Activated CD4-positive, alpha-beta T cell treated with anti-CD3 and anti-CD28 coated beads for 48 hours (primary cell): Measurements from ENCODE around the gene CCDC182.

ENCODE experiments used
- DNase-seq: peaks from one replicate; pipeline ENCODE4 v3.0.0-alpha.2; 2020

Gene CCDC182

GRCh38 chr17:57745242-57745641 is at the start of gene CCDC182:
Gene CCDC182, minus strand, starts transcription at chr17:57745299. Its CDS starts 27 bp downstream, at chr17:57745272.
- no peak for DNase-seq

GRCh38 chr17:57794841-57795240 is 49.7 kb upstream of the CCDC182 start:
- no peak for DNase-seq

- no peak for DNase-seq
Measured at GRCh38 chr17:57788725-57789124, 43.6 kb upstream of the CCDC182 start.

- DNase-seq: no peak
Measured at GRCh38 chr17:57785022-57785421, 39.9 kb upstream of the CCDC182 start.

- no peak for DNase-seq
Measured at GRCh38 chr17:57784226-57784895, 39.3 kb upstream of the CCDC182 start.

GRCh38 chr17:57783338-57783742 is 38.2 kb upstream of the CCDC182 start:
- peak; percentile 88 for DNase-seq

- no peak for DNase-seq
Measured at GRCh38 chr17:57782647-57783337, 37.7 kb upstream of the CCDC182 start.

- DNase-seq: no peak
Measured at GRCh38 chr17:57782062-57782490, 37.0 kb upstream of the CCDC182 start.

- no peak for DNase-seq
Measured at GRCh38 chr17:57781386-57782061, 36.4 kb upstream of the CCDC182 start.

GRCh38 chr17:57779706-57780105 is 34.6 kb upstream of the CCDC182 start:
- DNase-seq: no peak

- DNase-seq: no peak
Measured at GRCh38 chr17:57778306-57778705, 33.2 kb upstream of the CCDC182 start.

- no peak for DNase-seq
Measured at GRCh38 chr17:57776366-57776765, 31.3 kb upstream of the CCDC182 start.

GRCh38 chr17:57774872-57775271 is 29.8 kb upstream of the CCDC182 start:
- no peak for DNase-seq

GRCh38 chr17:57773557-57773956 is 28.5 kb upstream of the CCDC182 start:
- DNase-seq: no peak

GRCh38 chr17:57772774-57773173 is 27.7 kb upstream of the CCDC182 start:
- DNase-seq: no peak

- DNase-seq: no peak
Measured at GRCh38 chr17:57767561-57767960, 22.5 kb upstream of the CCDC182 start.

GRCh38 chr17:57766318-57766943 is 21.3 kb upstream of the CCDC182 start:
- DNase-seq: no peak

- no peak for DNase-seq
Measured at GRCh38 chr17:57762452-57763395, 17.6 kb upstream of the CCDC182 start.

- DNase-seq: no peak
Measured at GRCh38 chr17:57761887-57762286, 16.8 kb upstream of the CCDC182 start.

GRCh38 chr17:57760046-57760445 is 14.9 kb upstream of the CCDC182 start:
- DNase-seq: no peak

GRCh38 chr17:57758654-57759053 is 13.6 kb upstream of the CCDC182 start:
- no peak for DNase-seq

GRCh38 chr17:57757735-57758134 is 12.6 kb upstream of the CCDC182 start:
- no peak for DNase-seq
